Stimulated activated CD4-positive, alpha-beta T cell treated with anti-CD3 and anti-CD28 coated beads, Interleukin-1b, Interleukin-23, amount 100 ng/mL, for 4 hours (primary cell): ENCODE measurements around the gene PDZD7.
A peak's percentile ranks its signal among the peaks of the same experiment; 100 is the strongest.

Experiments used
- DNase-seq, 2 donors: peaks; one replicate each; pipeline ENCODE4 v3.0.0-alpha.2; 2020; ENCODE audit warnings: low read depth in 2 of 2

The PDZD7 gene

DNA sequence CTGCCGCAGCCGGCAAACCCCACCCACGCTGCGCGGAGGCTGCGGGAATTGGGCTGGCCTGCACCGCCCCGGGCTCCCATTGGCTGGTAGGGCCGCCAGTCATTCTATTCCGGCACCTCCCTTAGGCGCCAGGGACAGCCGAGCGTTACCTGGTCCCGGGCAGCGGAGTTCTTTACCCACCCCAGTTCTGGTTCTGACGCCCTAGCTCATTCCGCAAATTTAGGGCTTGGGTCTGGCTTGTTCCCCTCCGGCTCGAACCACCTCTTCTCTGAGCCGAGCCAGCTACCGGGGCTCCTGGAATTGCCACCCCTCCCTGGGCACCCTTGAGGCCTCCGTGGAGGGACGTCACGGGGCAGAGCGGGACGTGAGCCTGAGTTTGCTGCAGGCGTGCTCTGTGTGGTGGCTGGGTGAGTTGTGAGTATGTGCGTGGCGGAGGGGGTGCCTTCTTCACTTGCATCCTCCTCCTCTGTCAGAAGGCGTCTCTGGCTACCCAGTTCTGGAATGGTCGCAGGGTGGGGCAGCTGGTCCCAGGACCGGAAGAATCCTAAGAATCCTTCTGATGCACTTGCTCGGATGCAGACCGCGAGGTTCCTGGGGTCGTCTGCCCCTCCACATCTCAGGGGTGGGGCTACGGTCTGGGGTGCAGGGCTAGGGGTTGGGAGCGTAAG lies at the start of gene PDZD7, which contains the start of gene SFXN3:
Gene PDZD7 (minus strand): TSS at position 2 of the 668 bp plus-strand sequence. CDS start 910 bp downstream, outside the sequence.
Gene SFXN3 (plus strand): TSS at position 107 of the 668 bp plus-strand sequence. CDS start 3,461 bp downstream, outside the sequence.
- DNase-seq, result peak; percentile 96 to 99

DNA sequence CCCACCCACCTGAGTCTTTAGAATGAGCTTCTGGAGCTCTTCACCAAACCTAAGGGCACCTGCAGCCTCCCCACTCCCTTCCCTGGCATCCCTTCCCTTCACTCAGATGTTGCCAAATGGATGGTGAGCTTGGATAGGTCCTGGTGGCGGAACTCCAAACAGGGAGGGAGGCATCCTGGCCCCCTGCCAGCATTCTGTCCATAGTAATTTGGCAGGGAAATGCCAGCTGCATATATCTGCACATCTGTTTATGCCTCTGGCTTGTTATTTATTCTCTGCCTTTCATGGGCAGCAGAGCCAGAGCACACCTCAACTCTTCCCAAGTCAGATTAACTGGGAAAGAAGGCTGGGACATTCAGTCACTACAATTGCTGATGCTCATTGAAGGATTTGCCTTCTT lies 48.9 kb upstream of the PDZD7 start:
- no peak for DNase-seq

DNA sequence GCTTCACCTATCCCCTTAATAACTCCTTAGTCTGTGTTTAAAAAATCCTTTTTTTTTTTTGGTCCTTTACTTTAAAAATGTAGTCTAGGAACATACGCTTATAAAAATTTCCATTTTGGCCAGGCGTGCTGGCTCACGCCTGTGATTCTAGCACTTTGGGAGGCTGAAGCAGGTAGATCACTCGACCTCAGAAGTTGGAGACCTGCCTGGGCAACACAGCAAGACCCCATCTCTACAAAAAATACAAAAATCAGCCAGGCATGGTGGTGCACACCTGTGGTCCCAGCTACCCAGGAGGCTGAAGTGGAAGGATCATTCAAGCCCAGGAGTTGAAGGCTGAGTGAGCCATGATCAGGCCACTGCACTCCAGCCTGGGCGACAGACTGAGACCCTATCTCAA lies 45.7 kb upstream of the PDZD7 start:
- DNase-seq, result no peak

DNA sequence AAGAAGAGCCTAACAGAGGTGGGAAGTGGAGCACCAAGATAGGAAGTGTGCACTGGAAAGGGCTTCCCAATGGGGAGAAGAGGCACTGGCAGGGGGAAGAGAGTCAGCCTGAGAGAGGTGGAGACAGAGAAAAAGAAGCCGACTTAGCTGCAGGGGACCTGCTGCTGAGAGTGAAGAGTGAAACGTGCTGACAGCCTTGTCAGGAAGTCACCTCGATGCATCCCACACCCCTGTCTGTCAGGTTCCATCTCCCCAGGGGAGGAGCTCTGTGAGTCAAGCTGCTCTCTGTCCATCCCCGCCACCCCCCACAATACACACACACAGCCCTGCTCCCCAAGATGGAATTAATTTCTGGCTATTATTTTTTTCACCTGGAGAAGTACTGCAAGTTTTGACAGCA lies 44.8 kb upstream of the PDZD7 start:
- no peak for DNase-seq

DNA sequence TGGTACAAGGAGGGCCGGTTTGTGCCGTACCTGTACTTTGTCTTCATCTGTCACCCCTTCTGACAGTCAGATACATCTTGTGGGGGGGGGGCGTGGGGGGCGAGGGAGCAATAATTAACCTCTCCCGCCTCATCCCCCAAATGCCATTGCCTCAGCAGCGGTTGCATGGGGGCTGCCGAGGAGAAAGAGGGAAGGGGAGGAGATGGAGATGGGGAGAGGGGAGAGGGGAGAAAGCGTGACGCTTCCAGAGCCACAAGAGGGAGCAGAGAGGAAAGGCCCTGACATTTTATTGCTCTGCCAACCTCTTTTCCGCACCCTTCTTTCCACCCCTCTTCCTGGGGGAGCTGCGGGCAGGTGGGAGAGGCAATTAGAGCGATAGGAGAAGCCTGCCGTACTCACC lies 42.7 kb upstream of the PDZD7 start:
- DNase-seq, result no peak

DNA sequence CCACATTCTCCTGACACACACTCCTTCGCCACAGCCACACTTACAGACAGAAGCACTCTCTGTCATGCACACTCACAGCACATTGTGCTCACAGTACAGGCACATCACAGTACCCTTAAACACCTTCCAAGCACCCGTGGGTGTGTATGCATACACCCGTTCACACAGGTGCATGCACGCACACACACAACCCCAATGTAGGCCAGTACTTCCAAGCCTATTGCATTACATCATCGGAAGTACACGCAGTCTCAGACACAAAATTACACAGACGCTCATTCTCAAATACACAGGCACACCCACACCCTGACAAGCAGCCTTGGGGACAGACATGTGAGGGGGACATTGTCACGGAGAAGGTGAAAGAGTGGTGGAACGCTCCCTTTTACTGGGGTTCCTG lies 42.0 kb upstream of the PDZD7 start:
- no peak for DNase-seq

DNA sequence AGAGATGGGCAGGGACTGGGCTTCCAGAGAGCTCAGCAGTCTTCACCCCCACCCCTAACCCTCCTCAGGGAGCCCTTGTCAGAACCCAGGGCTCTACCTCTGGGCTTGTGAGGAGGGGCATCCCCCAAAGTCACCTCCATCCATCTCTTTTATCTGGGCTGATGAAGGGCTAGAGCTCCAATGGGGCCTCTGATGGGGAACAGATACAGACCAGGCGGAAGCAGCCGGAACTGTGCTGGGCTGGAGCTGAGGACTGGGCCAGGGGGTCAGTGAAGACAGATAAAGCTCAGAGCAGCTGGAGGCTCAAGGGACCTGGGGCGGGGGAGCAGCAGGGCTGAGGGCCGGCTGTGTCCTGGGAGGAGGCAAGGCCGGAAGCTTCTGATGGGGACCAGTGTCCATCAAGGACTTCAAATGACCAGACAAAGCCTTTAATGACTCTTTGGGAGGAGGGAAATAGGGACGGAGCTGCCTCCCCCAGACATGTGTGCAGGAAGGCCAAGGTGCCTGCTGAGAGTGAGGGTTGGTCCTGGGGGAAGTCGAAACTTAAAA lies 41.0 kb upstream of the PDZD7 start:
- DNase-seq, result no peak

DNA sequence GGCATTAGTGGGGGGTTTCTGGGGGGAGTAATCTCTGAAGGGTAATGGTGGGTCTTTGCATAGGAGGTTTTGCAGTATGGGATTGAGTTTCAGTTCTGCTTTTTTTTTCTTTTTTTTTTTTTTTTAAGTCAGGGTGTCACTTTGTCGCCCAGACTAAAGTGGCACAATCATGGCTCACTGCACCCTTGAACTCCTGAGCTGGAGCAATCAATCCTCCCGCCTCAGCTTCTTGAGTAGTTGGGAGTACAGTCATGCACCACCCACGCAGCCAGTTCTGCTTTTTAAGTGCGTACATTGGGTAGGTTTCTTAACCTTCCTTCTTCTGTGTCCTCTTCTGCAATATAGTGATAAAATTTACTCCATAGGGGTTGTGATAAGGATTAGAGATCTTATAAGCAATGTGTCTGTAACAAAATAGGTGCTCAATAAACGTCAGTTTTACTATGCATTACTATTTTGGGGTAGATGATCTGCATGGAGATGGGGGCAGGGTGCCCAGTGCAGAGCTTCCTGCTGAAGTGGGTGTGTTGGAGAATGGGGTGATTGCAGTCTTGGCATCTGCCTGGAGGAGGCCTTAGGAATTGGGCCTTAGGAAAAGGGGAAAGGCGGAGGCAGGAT lies 40.4 kb upstream of the PDZD7 start:
- DNase-seq, result peak in 1 of 2 donors; percentile 20

DNA sequence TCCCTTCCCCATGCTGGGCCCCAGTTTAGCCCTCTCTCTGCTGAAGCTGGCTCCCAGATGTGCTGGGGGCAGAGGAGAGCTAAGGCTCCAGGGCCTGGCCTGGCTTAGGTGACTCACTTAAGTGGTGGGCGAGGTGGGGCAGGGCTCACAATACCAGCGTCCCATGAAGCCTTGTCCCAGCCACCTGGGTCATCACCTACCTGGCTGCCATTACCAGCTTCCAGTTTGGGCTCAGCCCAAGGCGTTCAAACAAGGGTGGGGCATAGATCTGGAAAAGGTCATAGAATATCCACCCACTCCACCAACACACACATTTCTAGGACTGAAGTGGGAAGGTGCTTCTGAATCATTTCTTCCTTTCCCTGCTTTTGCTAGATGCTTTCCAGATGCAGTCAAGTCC lies 39.2 kb upstream of the PDZD7 start:
- no peak for DNase-seq

DNA sequence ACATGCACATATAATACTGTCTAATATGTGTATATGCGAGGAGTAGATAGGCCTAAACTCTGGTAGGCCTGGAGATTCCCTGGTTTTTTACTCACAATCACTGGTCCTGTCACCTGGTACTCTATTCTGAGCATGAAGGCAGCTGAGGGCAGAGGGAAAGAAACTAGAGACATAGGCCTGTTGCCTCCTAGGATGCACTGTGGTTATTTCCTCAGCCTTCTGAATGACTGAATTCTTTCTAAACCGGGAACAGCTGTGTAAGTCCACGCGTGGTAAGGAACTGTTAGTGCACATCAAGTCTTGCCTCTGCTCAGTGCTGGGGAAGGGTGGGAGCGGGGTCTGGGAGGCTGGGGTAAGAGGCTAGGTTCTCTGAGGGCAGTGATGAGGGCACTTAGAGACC lies 38.5 kb upstream of the PDZD7 start:
- DNase-seq, result no peak

DNA sequence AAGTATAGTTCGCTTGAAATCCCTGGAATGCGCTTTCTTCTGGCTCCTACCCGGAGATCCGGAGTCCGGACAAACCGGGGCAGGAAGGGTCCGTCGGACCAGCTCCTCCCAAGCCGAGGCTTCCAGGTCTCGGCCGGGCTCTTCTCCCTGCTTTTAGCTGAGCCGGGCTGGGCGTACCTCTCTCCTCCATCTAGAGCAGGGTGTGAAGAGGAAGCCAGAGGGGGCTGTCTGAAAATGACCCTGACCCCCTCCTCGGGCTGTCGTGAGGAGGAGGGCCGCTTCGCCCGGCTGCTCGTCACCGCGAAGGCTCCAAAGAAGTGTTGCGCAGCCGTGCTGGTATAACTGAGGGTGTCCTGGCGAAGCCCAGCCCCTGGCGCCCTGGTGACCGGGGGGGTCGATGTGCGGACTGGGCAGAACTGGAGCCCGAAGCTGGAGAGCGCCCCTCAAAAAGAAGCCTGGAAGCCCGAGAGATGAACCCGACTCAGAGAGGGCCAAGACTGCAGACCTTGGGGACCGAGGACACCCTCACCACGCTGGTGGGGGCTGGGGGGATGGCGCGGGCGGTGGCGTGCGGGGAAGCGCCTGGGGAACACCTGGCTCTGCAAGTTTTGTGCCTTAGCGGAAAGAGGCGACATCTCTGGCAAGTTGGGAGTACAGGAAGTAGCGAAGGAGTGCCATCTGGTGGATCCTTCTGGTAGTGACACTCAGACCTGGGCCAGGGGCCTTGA lies 36.6 kb upstream of the PDZD7 start:
- DNase-seq, result peak; percentile 63 to 73

DNA sequence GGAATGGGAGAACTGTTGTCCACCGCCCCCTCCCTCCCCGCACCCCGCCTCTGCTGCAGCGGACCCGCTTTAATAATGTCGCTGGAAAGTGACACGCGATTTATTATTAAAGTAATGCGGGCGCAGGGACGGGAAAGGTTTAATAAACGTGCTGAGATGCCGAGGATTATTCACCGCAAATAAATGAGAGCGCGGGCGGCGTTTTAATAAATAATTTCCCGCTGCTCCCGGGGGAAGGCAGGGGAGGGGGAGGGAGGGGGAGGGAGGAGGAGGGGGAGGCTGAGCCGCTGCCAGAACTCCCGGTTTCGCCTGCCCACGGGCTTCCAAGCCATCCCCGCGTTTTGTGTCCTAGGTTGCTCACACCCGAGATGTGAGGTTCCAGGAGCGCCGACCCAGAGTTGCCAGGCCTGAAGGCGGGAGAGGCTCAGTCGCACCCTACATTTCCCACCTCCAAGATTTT lies 36.0 kb upstream of the PDZD7 start:
- no peak for DNase-seq

DNA sequence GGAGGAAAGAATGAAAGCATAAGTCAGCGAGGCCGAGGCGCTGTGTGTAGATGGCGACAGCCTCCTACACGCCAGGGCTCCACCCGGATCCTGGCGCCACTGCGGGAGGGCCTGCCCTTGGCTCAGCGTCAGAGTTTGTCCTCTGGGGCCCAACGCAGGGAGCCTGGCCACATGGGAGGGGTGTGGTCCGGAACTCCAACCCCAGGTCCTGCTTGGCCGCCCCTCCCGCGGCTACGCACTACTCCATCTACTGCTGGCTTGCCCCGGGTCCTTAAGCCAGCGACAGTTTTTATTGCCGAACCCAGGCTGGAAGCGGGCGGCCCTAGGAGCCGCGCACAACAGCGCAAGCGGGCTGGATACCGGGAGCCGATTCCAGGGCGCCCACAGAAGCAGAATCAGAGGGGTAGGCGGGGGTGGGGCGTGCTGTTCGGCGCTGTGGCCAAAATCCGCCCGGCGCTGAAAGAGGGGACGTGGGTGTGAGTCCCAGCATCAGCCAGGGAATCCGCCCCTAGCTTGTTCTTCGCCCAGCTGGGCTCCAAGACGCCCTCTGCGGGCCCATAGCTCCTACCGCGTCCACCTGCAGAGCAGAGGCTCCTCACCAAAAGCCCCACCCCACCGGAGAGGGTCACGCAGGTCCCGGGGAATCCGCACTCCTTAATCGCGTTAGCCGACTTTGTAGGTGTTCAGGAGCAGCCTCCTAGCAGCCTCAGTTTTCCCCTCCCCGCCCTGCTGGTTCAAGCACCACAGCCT lies 35.4 kb upstream of the PDZD7 start:
- peak in 1 of 2 donors; percentile 23 for DNase-seq

DNA sequence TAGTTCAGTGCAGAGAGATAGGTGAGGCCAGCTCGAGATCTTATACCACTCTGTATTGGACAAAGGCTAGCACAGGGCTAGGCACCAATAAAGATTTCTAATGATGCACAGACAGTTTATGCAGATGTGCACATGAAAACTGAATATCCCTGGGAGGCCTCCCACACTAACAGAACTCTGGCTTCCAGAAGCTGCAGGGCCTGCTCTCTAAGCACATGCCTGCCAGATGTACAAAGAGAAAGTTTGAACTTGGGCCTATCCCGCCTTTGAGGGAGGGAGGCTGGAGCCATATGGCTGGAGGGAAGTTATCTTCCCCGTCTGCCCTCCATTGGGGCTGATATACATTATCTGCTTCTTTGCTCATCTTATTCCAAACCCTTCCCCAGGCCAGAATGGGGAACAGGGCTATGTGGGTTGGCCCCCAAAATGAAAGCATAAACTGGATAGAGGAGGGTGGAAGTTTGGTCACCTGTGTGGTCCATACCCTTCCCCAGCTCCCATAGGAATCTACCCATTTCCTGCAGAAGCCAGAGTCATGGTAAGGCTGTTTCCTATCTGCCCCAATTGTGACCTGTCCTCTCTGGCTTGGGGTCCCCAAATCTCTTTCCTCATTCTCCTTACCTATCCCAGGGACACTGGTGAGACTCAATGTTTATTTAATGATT lies 34.7 kb upstream of the PDZD7 start:
- DNase-seq, result no peak

DNA sequence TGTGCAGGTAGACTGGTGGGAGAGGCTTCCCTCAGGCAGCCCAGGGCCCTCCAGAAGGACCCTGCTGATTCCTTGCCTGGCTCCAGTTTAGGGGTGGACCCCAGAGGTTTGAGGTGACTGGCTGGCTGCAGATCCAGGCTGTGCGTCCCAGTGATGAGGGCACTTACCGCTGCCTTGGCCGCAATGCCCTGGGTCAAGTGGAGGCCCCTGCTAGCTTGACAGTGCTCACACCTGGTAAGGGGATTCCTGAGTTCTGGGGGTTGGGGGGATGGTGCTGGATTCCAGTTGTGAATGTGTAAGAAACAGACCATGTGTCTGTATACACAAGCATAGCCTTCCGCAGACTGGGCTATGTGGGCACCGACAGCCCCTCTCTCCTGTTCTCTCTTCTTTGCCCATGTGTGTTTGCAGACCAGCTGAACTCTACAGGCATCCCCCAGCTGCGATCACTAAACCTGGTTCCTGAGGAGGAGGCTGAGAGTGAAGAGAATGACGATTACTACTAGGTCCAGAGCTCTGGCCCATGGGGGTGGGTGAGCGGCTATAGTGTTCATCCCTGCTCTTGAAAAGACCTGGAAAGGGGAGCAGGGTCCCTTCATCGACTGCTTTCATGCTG lies 33.6 kb upstream of the PDZD7 start:
- DNase-seq, result no peak

DNA sequence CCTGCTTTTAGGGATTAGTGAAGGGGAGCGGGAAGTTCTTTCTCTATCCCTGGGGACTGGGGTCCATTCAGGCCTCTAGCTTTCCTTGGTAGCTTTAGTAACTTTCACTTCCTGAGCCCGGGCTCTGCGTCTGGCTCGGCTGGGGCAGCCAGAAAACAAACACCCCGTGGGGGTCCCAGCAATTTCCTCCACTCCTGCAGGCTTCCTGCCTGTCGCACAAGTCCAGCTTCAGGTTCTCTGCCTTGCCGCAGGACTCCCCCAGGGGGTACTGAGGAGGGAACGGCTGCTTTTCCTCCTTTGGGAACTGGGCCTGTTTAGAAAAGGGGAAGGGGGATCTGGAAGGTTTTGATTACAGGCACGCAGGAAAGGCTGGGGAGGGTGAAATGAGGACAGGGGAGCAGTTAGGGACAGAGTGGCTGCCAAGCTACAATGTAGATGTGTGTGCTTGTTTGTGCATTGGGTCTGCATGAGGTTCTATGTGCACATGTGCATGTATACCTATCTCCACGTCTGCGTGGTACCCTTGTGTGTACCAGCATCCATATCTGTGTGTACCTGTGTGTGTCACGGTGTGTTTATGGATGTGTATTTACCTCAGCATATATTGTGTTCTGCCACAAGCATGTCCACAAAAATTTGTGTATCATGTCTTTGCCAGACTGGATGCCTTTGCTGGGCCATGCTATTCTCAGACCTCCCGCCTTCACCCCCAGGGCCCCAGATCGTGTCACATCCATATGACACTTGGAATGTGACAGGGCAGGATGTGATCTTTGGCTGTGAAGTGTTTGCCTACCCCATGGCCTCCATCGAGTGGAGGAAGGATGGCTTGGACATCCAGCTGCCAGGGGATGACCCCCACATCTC lies 32.9 kb upstream of the PDZD7 start:
- DNase-seq, result no peak

DNA sequence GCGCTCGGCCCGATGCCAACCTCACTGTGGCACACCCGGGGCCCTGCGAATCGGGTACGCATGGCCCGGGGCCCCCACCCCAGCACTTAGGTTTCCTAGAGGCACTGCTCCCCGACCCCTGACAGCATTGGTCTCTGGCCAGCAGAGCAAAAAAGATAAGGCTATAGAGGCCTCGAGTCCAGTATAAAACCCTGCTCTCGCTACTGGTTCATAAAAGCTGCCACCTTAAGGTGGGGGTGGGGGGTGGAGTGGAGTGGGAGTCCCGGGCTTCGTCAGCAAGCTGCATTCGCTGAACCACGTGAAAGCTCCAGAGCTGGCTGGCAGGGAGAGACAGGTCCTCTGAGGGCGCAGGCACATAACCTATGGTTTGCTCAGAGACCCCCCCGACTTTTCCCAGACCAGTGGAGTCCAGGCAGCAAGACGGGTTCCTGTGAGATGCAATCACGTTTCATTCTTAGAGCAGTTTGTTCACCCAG lies 32.2 kb upstream of the PDZD7 start:
- no peak for DNase-seq

DNA sequence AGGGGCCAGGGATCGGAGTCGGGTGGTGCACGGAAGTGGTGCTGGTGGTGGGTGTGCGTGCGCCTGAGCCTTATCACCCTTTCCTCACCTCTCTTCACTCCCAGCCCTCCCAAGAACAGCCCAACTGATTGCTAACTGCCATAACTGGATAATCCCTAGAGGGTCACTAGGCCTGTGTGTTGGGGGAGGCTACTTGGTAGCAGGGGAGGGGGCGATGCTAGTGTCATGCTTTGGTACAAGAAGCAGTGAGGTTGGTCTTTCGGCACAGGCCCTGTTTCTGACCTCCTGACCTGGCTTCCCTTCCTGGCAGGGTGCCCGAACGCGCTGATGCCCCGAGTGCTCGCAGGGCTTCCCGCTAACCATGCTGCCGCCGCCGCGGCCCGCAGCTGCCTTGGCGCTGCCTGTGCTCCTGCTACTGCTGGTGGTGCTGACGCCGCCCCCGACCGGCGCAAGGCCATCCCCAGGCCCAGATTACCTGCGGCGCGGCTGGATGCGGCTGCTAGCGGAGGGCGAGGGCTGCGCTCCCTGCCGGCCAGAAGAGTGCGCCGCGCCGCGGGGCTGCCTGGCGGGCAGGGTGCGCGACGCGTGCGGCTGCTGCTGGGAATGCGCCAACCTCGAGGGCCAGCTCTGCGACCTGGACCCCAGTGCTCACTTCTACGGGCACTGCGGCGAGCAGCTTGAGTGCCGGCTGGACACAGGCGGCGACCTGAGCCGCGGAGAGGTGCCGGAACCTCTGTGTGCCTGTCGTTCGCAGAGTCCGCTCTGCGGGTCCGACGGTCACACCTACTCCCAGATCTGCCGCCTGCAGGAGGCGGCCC lies 31.5 kb upstream of the PDZD7 start:
- DNase-seq, result peak; percentile 23 to 58
